Stimulated activated CD8-positive, alpha-beta memory T cell treated with anti-CD3 and anti-CD28 coated beads, Interleukin-12 subunit alpha, Interleukin-12 subunit beta, amount 100 ng/mL, for 24 hours (primary cell): ENCODE measurements around the gene CDK11B.

ENCODE experiments used
- DNase-seq: peaks from one replicate; pipeline ENCODE4 v3.0.0-alpha.2; 2020; ENCODE audit errors: extremely low read depth

CDK11B gene

GRCh38 chr1:1616045-1616790 is 42.6 kb downstream of the CDK11B start:
- DNase-seq, result no peak

GRCh38 chr1:1615256-1616044 is 43.4 kb downstream of the CDK11B start, which contains the start of gene MIB2:
TSS of gene MIB2 (plus strand) at chr1:1615500. CDS start at chr1:1623453, 7,953 bp downstream.
- DNase-seq, result peak; percentile 93

GRCh38 chr1:1614954-1615255 is 43.9 kb downstream of the CDK11B start:
- no peak for DNase-seq

GRCh38 chr1:1614204-1614953 is 44.4 kb downstream of the CDK11B start:
- no peak for DNase-seq

GRCh38 chr1:1613509-1614082 is 45.2 kb downstream of the CDK11B start:
- DNase-seq, result no peak

- no peak for DNase-seq
These were observed 46.8 kb downstream of the CDK11B start for GRCh38 chr1:1612104-1612400.

GRCh38 chr1:1610796-1611195 is 48.0 kb downstream of the CDK11B start:
- no peak for DNase-seq

- DNase-seq, result no peak
These were observed 48.9 kb downstream of the CDK11B start for GRCh38 chr1:1609822-1610485.

- DNase-seq, result no peak
These were observed 52.6 kb downstream of the CDK11B start for GRCh38 chr1:1606232-1606631.

- DNase-seq, result no peak
These were observed 53.1 kb downstream of the CDK11B start for GRCh38 chr1:1605724-1606123.

GRCh38 chr1:1605034-1605591 is 53.7 kb downstream of the CDK11B start:
- no peak for DNase-seq

GRCh38 chr1:1604374-1605033 is 54.3 kb downstream of the CDK11B start:
- no peak for DNase-seq

GRCh38 chr1:1603671-1604373 is 55.0 kb downstream of the CDK11B start:
- DNase-seq, result no peak

- DNase-seq, result no peak
These were observed 55.8 kb downstream of the CDK11B start for GRCh38 chr1:1602968-1603506.

GRCh38 chr1:1602304-1602967 is 56.4 kb downstream of the CDK11B start:
- no peak for DNase-seq

GRCh38 chr1:1601564-1602303 is 57.1 kb downstream of the CDK11B start:
- no peak for DNase-seq

GRCh38 chr1:1600861-1601563 is 57.8 kb downstream of the CDK11B start:
- DNase-seq, result no peak
